ENCODE data around the gene RERE. TPM values are rescaled to one million over a fixed set of nuclear protein-coding genes. Genes with fewer than 3 reads are reported as not detected.
"Not testable (repeated sequence)": the region's sequence is repeated elsewhere in the genome, so short reads cannot be mapped to it uniquely, and the experiment has no call there.

RERE gene
- total RNA-seq, 1 experiment from 2014 or later, result 14.9 TPM

GRCh38 chr1:8516793-8517556 is 300.5 kb downstream of the RERE start:
- DNase-seq (ENCODE audit: low read depth), result peak; percentile 15

GRCh38 chr1:8516278-8516777 is 301.1 kb downstream of the RERE start:
- no peak for DNase-seq (ENCODE audit: low read depth)

GRCh38 chr1:8512504-8512903 is 304.9 kb downstream of the RERE start:
- no peak for DNase-seq (ENCODE audit: low read depth)

GRCh38 chr1:8510041-8510823 is 307.2 kb downstream of the RERE start:
- DNase-seq (ENCODE audit: low read depth), result peak; percentile 21

- no peak for DNase-seq (ENCODE audit: low read depth)
Observed at GRCh38 chr1:8509579-8509978, 307.9 kb downstream of the RERE start.

GRCh38 chr1:8506995-8507615 is 310.3 kb downstream of the RERE start:
- no peak for DNase-seq (ENCODE audit: low read depth)

- no peak for DNase-seq (ENCODE audit: low read depth)
Observed at GRCh38 chr1:8506456-8506855, 311.0 kb downstream of the RERE start.

GRCh38 chr1:8503842-8504241 is 313.6 kb downstream of the RERE start:
- no peak for DNase-seq (ENCODE audit: low read depth)

- DNase-seq (ENCODE audit: low read depth), result not testable (repeated sequence)
Observed at GRCh38 chr1:8502949-8503348, 314.5 kb downstream of the RERE start.

GRCh38 chr1:8497210-8497819 is 320.1 kb downstream of the RERE start:
- no peak for DNase-seq (ENCODE audit: low read depth)

- DNase-seq (ENCODE audit: low read depth), result no peak
Observed at GRCh38 chr1:8496473-8496872, 321.0 kb downstream of the RERE start.

GRCh38 chr1:8495928-8496401 is 321.5 kb downstream of the RERE start:
- DNase-seq (ENCODE audit: low read depth), result peak; percentile 32

GRCh38 chr1:8494681-8495080 is 322.8 kb downstream of the RERE start:
- no peak for DNase-seq (ENCODE audit: low read depth)

GRCh38 chr1:8493916-8494540 is 323.4 kb downstream of the RERE start:
- DNase-seq (ENCODE audit: low read depth), result no peak

GRCh38 chr1:8487249-8487648 is 330.2 kb downstream of the RERE start:
- no peak for DNase-seq (ENCODE audit: low read depth)

GRCh38 chr1:8486047-8486446 is 331.4 kb downstream of the RERE start:
- DNase-seq (ENCODE audit: low read depth), result no peak

GRCh38 chr1:8483586-8483985 is 333.9 kb downstream of the RERE start:
- DNase-seq (ENCODE audit: low read depth), result no peak

- no peak for DNase-seq (ENCODE audit: low read depth)
Observed at GRCh38 chr1:8482979-8483381, 334.5 kb downstream of the RERE start.

- no peak for DNase-seq (ENCODE audit: low read depth)
Observed at GRCh38 chr1:8481650-8482380, 335.6 kb downstream of the RERE start.

- no peak for DNase-seq (ENCODE audit: low read depth)
Observed at GRCh38 chr1:8478566-8478965, 338.9 kb downstream of the RERE start.

- no peak for DNase-seq (ENCODE audit: low read depth)
Observed at GRCh38 chr1:8477983-8478362, 339.5 kb downstream of the RERE start.
